Esophagus mucosa (tissue), 1 donor: ENCODE results near the gene ZNF222. TPM values are rescaled to one million over a fixed set of nuclear protein-coding genes. Genes with fewer than 3 reads are reported as not detected.
A peak's percentile ranks its signal among the peaks of the same experiment; 100 is the strongest.

ENCODE experiments used
- ATAC-seq: fragments of 200-7000 bp; cut with Tn5 transposase; one replicate; pipeline ENCODE4 v1.9.1; 2020
- total RNA-seq: library from RNA; stranded (reverse); gene quantifications from one replicate; pipeline ENCODE4 v1.2.4, GENCODE V29; 2023
- donor health status: DM: yes; HTN: yes; CAD: no.

ZNF222 gene
- total RNA-seq, result 1.00 TPM

GRCh38 chr19:44025217-44025936, at the start of gene ZNF222:
Gene ZNF222, plus strand, starts transcription at chr19:44025379. Its CDS starts 58 bp downstream, at chr19:44025437.
- peak; percentile 98 for ATAC-seq

GRCh38 chr19:43976732-43977131, 48.4 kb upstream of the ZNF222 start:
- ATAC-seq, result no peak

DNA sequence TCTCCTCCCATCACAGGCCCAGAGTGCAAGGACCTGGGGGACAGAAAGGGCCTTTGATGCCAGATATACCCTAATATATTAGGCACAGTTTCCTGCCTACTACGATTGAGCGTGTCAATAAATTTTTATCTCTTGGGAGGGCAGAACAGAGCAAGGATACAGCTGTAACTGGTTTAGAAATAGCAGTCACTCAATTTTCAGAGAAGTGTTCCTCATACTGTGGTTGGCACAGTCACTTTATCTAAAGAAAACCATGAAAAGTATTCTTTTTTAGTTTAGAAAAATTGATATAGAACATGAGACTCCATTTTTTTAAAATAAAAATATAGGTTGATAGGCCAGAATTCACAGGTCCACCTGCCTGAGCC, 41.7 kb upstream of the ZNF222 start:
- ATAC-seq, result no peak

- peak; percentile 96 for ATAC-seq
Measured at GRCh38 chr19:43983912-43984686, 41.1 kb upstream of the ZNF222 start, which contains the start of gene ZNF155. Gene ZNF155, plus strand, starts transcription at chr19:43984188. Its CDS starts 4,356 bp downstream, at chr19:43988544.

GRCh38 chr19:43984687-43985000, 40.5 kb upstream of the ZNF222 start:
- ATAC-seq, result peak; percentile 22

DNA sequence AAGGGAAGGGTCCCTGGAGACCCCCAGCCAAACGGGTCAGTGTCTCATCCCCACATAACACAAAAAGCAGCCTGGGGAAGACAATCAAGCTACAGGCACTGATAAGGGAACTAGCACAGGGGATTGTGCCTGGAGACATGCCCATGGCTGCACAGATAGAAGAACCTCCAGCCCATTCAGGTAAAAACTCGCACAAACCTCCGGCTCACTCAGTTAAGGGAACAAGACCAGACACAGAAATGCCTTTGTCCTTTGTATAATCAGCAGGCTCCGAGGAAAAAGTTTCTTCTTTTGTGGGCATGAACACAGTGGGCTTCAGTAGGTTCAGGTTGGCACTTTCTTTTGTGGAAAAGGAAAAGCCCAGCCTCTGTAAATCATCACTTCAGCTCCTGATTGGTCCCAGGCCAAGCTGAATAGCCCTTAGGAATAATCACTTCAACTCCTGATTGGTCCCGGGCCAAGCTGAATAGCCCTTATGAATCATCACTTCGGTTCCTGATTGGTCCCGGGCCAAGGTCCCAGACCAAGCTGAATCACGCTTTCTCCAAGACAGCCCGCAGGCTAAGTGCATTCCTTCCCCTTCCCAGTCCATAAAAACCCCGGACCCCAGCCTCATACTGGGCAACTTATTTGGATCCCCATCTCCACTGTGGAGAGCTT, 27.4 kb upstream of the ZNF222 start:
- no peak for ATAC-seq

- no peak for ATAC-seq
Measured at GRCh38 chr19:44002212-44002565, 23.0 kb upstream of the ZNF222 start.

GRCh38 chr19:44002566-44003460, 22.4 kb upstream of the ZNF222 start, which contains the start of gene ZNF230:
Gene ZNF230, plus strand, starts transcription at chr19:44002957. Its CDS starts 4,122 bp downstream, at chr19:44007079.
- ATAC-seq, result peak; percentile 99

GRCh38 chr19:44003461-44004009, 21.6 kb upstream of the ZNF222 start:
- peak; percentile 43 for ATAC-seq

- no peak for ATAC-seq
Measured at GRCh38 chr19:44005973-44006372, 19.2 kb upstream of the ZNF222 start.

DNA sequence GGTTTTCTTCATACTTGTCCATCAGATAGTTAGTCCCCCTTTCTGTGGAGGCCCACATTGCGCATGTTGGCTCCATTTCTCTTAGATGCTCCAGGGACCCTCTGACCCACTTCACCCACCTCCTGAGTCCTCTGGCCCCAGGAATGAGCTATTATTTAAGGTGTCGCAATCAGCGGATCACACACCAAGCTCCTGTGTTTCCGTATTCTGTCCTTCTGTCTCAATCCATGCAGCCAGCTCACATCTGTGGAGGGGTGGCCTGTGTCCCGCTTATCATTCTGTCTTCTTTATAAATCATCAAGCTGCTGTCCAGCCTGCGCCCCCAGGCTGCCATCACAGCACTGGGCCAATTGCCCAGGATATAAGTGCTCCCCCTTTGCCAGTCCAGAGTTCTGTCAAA, 17.7 kb upstream of the ZNF222 start:
- ATAC-seq, result no peak

GRCh38 chr19:44010468-44010867, 14.7 kb upstream of the ZNF222 start:
- no peak for ATAC-seq

- no peak for ATAC-seq
Measured at GRCh38 chr19:44019498-44019897, 5.7 kb upstream of the ZNF222 start.

- no peak for ATAC-seq
Measured at GRCh38 chr19:44021221-44021620, 4.0 kb upstream of the ZNF222 start.

DNA sequence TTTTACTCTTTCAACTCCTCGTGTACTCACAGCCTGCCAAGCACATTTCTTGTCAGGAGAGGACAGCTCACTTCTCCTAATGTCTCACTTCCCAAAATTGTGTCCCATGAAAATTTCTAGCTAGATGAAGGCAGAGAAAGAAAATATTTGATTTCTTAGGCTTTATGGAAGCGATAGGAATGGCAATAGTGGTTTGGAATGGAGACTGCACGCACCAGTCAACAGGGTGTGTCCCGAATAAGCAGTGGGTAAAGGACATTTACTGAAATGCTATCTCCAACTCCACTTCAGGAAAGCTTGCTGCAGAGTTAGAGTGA, 321 bp upstream of the ZNF222 start:
- no peak for ATAC-seq

- ATAC-seq, result no peak
Measured at GRCh38 chr19:44026622-44027021, 1.4 kb downstream of the ZNF222 start.

DNA sequence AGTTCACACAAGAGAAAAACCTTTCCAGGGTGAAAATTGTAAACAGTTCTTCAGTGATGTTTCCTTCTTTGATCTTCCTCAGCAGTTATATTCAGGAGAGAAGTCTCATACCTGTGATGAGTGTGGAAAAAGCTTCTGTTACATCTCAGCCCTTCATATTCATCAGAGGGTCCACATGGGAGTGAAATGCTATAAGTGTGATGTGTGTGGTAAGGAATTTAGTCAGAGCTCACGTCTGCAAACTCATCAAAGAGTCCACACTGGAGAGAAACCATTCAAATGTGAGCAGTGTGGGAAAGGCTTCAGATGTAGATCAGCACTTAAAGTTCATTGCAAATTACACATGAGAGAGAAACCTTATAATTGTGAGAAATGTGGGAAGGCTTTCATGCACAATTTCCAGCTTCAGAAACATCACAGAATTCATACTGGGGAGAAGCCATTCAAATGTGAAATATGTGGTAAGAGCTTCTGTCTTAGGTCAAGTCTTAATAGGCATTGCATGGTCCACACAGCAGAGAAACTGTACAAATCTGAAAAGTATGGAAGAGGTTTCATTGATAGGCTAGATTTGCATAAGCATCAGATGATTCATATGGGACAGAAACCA, 6.9 kb downstream of the ZNF222 start:
- ATAC-seq, result no peak

- ATAC-seq, result no peak
Measured at GRCh38 chr19:44042147-44042546, 17.0 kb downstream of the ZNF222 start.

DNA sequence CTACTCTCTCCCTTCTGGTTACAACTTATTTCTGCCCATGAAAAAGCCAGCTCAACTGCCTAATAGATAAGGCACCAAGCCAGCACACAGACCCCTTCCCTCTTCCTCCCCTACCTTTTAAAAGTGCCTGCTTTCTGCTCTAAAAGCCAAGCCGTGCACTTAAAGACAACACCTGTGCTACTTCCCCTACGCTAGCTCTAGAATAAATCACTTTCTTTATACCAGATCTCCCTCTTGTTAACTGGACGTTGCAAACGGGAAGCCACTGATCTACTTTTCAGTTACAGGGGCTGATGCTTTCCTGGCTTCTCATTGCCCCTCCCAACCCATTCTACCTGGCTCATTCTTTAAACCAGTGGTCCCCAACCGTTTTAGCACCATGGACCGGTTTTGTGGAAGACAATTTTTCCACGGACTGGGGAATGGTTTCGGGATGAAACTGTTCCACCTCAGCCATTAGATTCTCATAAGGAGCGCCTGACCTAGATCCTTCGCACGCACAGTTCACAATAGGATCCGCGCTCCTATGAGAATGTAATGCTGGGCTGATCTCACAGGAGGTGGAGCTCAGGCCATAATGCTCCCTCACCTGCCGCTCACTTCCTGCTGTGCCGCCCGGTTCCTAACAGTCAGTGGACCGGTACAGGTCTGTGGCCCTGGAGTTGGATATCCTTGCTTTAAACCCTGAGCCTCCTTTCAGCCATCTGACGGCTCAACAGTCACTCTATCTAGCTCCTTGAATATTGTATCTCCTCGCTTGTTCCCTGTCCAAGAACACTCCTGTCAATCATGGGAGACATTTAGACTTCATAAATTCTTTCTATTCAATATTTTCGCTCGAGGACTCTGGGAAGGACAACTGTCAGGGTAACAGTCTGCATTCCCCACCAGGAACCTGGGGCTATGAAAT, 25.8 kb downstream of the ZNF222 start:
- peak; percentile 77 for ATAC-seq

GRCh38 chr19:44051650-44052402, 26.6 kb downstream of the ZNF222 start, which contains the start of gene ZNF223:
Gene ZNF223, plus strand, starts transcription at chr19:44052036. Its CDS starts 3,141 bp downstream, at chr19:44055177.
- ATAC-seq, result peak; percentile 99
